ENCODE measurements around the gene PRM1. TPM values are rescaled to one million over a fixed set of nuclear protein-coding genes. Genes with fewer than 3 reads are reported as not detected.

Gene PRM1
- not detected in 2 replicates for total RNA-seq

GRCh38 chr16:11280616-11281522 lies at the start of gene PRM1:
Gene PRM1 (minus strand): TSS chr16:11281330. CDS start chr16:11281238, 92 bp downstream.

DNA sequence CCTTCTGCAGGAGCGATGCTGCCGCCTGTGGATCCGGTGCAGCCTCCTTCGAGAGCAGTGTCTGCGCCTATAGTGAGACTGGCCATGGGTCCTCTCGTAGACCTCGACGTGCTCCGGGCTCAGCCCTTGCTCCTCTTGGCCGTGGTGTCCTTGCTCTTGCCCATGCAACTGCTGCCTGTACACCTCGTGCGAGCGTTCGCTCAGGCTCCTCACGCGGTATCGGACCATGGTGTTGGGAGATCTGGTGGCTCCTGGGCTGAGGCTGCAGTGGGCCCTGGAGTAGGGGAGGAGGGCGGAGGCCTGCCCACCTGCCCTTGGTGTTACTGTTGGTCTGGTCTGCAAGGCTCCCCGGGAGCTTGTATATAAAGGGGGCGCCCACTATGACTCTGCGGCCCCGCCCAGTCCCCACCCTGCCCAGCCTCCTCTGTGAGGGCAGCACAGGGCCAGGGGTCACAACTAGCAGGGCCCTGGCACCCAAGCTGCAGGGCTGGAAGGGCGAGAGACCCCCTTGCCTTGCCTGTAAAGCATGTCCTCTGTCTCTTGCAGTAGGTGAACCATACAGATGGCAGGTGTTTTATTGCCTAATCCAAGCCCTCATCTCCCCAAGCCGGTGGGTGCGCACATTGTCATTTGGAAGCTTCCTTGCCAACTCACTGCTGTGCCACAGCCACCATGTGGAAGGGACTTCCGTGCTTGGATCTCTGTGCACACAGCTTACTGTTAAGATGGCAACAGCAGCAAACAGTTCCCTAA lies 4.8 kb downstream of the PRM1 start, which contains the start of gene PRM2:
Gene PRM2 (minus strand): TSS at position 338 of the 753 bp plus-strand sequence. CDS start 110 bp downstream, at position 228.

GRCh38 chr16:11272921-11273720 lies 8.0 kb downstream of the PRM1 start, which contains the start of gene PRM3:
Gene PRM3 (minus strand): TSS chr16:11273629. CDS start chr16:11273595, 34 bp downstream.

GRCh38 chr16:11268921-11269375 lies 12.2 kb downstream of the PRM1 start, which contains the start of gene TNP2:
Gene TNP2 (minus strand): TSS chr16:11269325. CDS start chr16:11269262, 63 bp downstream.

DNA sequence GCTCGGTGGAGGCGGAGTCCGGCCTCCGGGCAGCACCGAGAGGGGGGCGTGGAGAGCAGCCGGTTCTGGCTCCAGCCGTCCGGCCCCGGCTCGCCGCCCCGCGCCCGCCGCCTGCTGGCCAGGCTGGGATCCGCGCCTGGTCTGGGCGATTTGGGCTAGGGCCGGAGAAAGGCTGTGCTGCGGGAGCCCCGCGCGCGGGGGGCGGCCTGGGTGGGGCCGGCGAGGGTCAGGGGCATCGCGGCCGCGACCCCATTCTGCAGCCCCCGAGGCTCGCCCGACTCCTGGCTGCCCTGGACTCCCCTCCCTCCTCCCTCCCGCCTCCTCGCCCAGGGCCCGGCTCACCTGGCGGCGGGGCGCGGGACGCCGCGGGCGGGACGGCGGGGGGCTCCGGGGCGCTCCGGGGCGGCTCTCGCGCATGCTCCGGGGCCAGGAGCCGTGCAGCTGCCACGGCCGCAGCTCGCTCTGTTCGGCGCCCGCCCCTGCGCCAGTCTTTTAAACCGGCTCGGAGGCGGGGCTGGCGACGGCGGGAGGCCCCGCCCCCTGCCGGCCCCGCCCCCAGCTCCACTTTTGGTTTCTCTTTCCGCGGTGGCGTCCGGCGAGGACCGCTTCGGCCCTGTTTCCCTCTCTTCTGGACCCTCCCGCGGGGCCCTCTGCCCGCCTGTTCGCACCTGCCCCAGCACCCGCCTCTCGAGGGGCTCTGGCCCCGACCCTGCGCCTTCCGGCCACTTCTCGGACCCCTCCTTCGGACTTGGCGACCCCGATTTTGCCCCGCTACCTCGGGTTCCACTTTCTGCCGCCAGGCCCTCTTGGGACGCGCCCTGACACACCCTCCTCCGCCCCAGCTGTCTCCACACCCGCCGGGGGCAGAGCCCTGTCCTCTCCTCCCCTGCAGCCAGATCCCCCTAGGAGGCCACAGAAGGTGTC lies 25.1 kb downstream of the PRM1 start, which contains the start of gene SOCS1:
Gene SOCS1 (minus strand): TSS at position 468 of the 924 bp plus-strand sequence. CDS start 726 bp downstream, outside the sequence.

Small RNA genes within 50 kb of the gene (small RNA-seq; reads per million reads assigned to genes)
- gene MIR548H2 (not detected), gene RF00019 (not detected), gene RF00554 (not detected)

Other genes starting within 250 kb of the PRM1 start
- gene SOCS1, start 25.1 kb downstream of the PRM1 start, total RNA-seq = 0.33 and 1.1 TPM in 2 replicates
- gene TNP2, start 12.0 kb downstream of the PRM1 start, total RNA-seq = not detected in 2 replicates
- gene PRM3, start 7.7 kb downstream of the PRM1 start, total RNA-seq = not detected in 2 replicates
- gene PRM2, start 4.8 kb downstream of the PRM1 start, total RNA-seq = not detected in 2 replicates
- 3.0 and 3.9 TPM in 2 replicates for gene RMI2, start 64.1 kb upstream of the PRM1 start, total RNA-seq

Data from vein endothelial cell (primary cell).